GM10266 (cell line): ENCODE results near the gene ADK.
A peak's percentile ranks its signal among the peaks of the same experiment; 100 is the strongest.

Experiments used
- DNase-seq: peaks from one replicate; pipeline ENCODE4 v3.0.0; 2012; ENCODE audit errors: extremely low spot score
- TF ChIP-seq, protein P1 (sequence below): IDR thresholded peaks from 2 replicates; pipeline ENCODE4 v1.5.1; 2012; ENCODE audit warnings: mild to moderate bottlenecking, low read depth; ENCODE audit not compliant: control insufficient read depth, insufficient read depth; ENCODE audit errors: missing control alignments

Gene ADK

DNA sequence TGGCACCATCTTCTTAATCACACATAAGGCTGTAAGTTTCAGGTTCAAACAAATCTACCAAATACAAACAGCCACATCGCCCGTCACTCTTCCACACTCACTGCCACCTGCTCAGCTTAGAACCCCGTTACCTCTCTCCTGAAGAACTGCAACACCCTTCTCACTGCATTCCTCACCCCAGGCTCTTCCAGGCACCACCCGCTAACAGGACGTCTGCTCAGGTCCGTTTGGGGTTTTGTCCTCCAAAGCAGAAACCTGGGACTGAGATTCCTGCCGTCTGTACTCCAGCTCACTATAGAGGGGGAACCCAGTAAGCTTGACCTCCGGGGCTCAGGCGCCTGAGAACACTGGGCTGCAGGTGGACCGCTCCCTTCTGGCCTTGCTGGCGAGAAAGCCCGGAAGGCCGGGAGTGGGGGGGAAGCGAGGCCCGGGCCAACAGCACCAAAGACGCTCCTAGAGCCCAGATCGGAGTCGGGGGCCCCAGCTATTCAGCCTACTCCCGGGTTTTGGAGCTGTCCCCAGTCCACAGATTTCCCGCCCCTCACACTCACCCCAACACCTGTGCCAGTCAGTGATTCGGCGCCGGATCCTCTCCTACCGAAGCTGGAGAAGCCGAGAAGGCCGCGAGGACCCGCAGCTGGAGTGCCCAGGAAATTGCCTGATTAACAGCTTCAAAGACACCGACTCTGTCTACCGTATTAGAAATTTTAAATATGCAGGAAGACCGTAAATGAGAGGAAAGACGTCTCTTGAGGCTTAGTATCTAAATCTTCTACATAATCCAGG lies 624 bp upstream of the ADK start, which contains the start of gene AP3M1:
AP3M1 (minus strand) TSS at position 625 of the 786 bp plus-strand sequence. CDS start 12,449 bp downstream, outside the sequence.
- peak; percentile 83 for DNase-seq
- TF ChIP-seq, protein P1, sequence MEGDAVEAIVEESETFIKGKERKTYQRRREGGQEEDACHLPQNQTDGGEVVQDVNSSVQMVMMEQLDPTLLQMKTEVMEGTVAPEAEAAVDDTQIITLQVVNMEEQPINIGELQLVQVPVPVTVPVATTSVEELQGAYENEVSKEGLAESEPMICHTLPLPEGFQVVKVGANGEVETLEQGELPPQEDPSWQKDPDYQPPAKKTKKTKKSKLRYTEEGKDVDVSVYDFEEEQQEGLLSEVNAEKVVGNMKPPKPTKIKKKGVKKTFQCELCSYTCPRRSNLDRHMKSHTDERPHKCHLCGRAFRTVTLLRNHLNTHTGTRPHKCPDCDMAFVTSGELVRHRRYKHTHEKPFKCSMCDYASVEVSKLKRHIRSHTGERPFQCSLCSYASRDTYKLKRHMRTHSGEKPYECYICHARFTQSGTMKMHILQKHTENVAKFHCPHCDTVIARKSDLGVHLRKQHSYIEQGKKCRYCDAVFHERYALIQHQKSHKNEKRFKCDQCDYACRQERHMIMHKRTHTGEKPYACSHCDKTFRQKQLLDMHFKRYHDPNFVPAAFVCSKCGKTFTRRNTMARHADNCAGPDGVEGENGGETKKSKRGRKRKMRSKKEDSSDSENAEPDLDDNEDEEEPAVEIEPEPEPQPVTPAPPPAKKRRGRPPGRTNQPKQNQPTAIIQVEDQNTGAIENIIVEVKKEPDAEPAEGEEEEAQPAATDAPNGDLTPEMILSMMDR: no peak

DNA sequence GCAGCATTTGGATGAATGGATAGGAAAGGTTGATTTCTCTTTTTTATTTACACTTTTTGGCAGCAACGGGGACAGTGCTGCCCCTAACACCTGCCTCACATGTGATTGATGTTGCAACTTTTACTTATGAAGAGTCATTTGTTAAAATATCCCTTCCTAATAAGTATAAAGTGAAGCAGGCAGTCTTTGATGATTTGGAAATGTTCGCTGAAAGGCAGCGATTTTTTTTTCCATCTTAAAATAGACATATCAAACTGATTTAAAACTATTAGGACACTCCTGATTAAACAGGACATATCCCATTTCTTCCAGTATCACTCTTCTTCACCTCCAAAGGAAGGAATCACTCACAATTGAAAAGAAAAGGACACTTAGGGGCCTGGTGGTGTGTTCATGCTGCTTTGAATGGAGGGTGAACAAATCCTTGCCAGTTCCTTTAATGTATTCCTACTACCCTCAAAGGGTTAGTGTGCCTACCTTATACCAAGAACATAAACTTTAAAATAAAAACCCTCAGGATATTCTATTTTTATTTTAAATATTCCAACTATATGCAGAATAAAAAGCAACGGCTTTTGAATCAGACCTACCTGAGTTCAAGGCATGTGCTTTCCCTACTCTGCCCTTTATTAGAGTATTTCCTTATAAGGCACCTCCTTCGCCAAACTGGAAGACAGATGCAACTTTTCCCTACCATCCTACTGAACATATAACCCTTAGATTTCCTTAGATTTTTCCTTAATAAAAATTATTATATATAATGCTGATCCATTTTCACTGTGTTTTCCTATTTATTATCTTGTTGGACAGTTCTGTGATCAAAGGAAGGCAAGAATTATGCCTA lies 1.1 kb downstream of the ADK start:
- TF ChIP-seq, protein P1: no peak
- DNase-seq: no peak

DNA sequence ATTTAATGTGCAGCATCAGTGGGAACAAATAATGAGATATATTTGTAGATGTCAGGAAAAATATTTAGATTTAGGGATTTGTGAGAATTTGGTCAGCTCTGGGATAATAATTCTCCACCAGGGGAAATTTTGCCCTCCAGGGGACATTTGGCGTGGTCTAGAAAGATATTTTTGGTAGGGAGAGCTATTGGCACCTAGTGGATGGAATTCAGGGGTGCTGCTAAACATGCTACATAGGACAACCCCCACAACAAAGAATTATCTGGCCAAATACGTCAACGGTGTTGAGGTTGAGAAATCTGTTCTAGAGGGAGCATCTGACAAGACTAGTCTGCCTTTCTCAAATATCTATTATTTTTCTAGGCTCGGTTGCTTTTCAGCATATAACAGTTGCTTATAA lies 2.1 kb downstream of the ADK start:
- TF ChIP-seq, protein P1: no peak
- no peak for DNase-seq

DNA sequence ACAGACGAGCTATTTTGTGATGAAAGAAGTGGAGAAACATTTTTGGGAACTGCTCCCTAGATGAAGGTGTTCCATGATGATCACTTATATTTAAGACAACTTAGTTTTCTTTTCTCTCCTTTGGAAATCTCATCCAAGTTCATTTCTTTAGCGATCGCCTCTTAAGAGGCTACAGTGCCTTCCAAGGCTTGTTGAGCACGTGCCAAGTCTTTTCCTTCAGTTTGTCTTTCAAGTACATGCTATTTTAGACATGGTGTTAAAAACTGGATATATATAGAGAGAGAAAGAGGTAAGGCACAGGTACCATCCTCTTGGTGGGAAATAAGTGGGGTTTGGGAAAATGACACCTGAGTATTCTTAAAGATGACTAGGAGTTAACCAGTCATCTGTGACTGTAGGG lies 2.7 kb downstream of the ADK start:
- TF ChIP-seq, protein P1: no peak
- no peak for DNase-seq

DNA sequence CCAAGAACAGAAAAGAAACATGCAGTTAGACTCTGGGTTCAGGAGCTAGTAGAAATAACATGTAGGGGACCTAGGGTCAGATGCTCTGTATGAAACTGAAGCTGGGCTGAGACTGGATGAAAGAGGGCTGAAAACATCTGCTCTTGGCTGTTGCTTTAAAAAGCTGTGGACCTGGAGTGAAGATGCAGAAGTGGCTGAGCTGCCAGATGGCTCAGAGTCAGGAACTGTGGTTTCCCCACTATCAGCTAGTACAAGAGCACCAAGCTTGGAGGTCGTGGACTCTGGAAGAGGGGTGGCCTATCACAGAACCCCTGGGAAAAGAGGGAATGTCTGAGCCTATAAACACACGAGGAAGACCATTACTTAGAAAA lies 5.9 kb downstream of the ADK start:
- DNase-seq: no peak
- TF ChIP-seq, protein P1: no peak

DNA sequence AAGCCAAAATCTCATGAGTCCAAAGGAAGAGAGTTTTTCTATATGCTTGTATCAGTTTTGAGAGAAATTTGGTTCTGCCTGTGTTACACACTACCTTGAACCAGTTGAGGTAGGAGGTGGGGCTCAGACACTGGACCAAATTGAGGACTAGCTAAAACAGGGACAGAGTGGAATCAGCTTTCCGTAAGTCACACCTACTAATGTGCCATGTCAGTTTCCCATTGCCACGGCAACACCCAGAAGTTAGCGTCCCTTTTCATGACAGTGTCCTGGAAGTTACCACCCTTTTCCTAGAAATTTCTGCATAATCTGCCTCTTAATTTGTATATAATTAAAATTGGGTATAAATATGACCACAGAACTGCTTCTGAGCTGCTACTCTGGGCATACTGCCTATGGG lies 9.0 kb downstream of the ADK start:
- DNase-seq: no peak
- TF ChIP-seq, protein P1: no peak
